Measurements from ENCODE around the gene SH3BP4. TPM values are rescaled to one million over a fixed set of nuclear protein-coding genes. Genes with fewer than 3 reads are reported as not detected.

The SH3BP4 gene
- total and polyA plus RNA-seq, 10 of the 15 experiments (the other 5 are each of a cell fraction or from before 2014, with no cell fraction given): 0.03 to 0.36 TPM; not detected in 8

- H3K79me2 ChIP-seq (ENCODE audit: control insufficient read depth, insufficient read depth, low read length): no peaks in the 10 kb centered on the region
- TF ChIP-seq FOXK2 (IDR thresholded peaks at IDR 0.05) (no peak), RAD21 (IDR thresholded peaks at IDR 0.05; ENCODE audit: insufficient read depth, low read depth, low read length) (no peak), STAT3 (IDR thresholded peaks at IDR 0.05; ENCODE audit: low read depth, low read length) (no peak), TCF7 (IDR thresholded peaks at IDR 0.05; ENCODE audit: borderline replicate concordance) (no peak), CEBPB (IDR thresholded peaks at IDR 0.05; ENCODE audit: borderline replicate concordance in 1 of 2, low read depth in 2 of 2, low read length in 2 of 2) (no peak), MEF2B (IDR thresholded peaks at IDR 0.05; ENCODE audit: partially characterized antibody, poor library complexity, severe bottlenecking) (no peak), ZZZ3 (IDR thresholded peaks at IDR 0.05; ENCODE audit: control insufficient read depth, insufficient read length, low read depth) (no peak), ZBTB11 (CRISPR knock-in tag; IDR thresholded peaks at IDR 0.05) (no peak), YY1 (IDR thresholded peaks at IDR 0.05; ENCODE audit: low read depth, low read length) (no peak), RELA (IDR thresholded peaks at IDR 0.05; ENCODE audit: borderline replicate concordance, partially characterized antibody) (no peak), ESRRA (IDR thresholded peaks at IDR 0.05; ENCODE audit: low read length) (no peak), MEF2A (IDR thresholded peaks at IDR 0.05; ENCODE audit: insufficient read depth, low read depth, low read length) (no peak)
- TF ChIP-seq, protein P1, sequence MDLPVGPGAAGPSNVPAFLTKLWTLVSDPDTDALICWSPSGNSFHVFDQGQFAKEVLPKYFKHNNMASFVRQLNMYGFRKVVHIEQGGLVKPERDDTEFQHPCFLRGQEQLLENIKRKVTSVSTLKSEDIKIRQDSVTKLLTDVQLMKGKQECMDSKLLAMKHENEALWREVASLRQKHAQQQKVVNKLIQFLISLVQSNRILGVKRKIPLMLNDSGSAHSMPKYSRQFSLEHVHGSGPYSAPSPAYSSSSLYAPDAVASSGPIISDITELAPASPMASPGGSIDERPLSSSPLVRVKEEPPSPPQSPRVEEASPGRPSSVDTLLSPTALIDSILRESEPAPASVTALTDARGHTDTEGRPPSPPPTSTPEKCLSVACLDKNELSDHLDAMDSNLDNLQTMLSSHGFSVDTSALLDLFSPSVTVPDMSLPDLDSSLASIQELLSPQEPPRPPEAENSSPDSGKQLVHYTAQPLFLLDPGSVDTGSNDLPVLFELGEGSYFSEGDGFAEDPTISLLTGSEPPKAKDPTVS (IDR thresholded peaks at IDR 0.05; ENCODE audit: low read depth, low read length): no peak
- TF ChIP-seq, protein P2, sequence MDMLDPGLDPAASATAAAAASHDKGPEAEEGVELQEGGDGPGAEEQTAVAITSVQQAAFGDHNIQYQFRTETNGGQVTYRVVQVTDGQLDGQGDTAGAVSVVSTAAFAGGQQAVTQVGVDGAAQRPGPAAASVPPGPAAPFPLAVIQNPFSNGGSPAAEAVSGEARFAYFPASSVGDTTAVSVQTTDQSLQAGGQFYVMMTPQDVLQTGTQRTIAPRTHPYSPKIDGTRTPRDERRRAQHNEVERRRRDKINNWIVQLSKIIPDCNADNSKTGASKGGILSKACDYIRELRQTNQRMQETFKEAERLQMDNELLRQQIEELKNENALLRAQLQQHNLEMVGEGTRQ (IDR thresholded peaks at IDR 0.05; ENCODE audit: borderline replicate concordance, low read depth, low read length): no peak
- TF ChIP-seq, protein P3, sequence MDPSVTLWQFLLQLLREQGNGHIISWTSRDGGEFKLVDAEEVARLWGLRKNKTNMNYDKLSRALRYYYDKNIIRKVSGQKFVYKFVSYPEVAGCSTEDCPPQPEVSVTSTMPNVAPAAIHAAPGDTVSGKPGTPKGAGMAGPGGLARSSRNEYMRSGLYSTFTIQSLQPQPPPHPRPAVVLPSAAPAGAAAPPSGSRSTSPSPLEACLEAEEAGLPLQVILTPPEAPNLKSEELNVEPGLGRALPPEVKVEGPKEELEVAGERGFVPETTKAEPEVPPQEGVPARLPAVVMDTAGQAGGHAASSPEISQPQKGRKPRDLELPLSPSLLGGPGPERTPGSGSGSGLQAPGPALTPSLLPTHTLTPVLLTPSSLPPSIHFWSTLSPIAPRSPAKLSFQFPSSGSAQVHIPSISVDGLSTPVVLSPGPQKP (IDR thresholded peaks at IDR 0.05; ENCODE audit: low read depth, low read length): no peak
- intact Hi-C loops (cut with micrococcal nuclease; ENCODE audit: unreplicated experiment) (no loop called here), in situ Hi-C loops (cut with MboI) (no loop called here)
- no peak overlapping the region for H3K4me2 ChIP-seq (ENCODE audit: control insufficient read depth, insufficient read depth)
- DNase-seq (ENCODE audit: low read depth, low spot score) (no peak), ATAC-seq (no peak), FAIRE-seq (no peak)
- H2AFZ ChIP-seq (ENCODE audit: control insufficient read depth, low read depth, low read length): no peak overlapping the region
- no peaks in the 10 kb centered on the region for H3K4me1 ChIP-seq (ENCODE audit: control insufficient read depth, insufficient read depth, low read length)
- 20% methylated on average over 11 of the region's 11 CpGs for WGBS (ENCODE audit: insufficient coverage, insufficient replicate concordance, low lambda C conversion rate, missing lambda C conversion rate)
- ChIA-PET RAD21 (ENCODE audit: unreplicated experiment) (no interaction called here), CTCF (no interaction called here), SMC1A (ENCODE audit: uncharacterized antibody, unreplicated experiment) (no interaction called here), POLR2A (no interaction called here)
- no peak overlapping the region for H3K4me3 ChIP-seq
- no peak overlapping the region for H3K27ac ChIP-seq (ENCODE audit: control insufficient read depth, insufficient read depth)
- no peaks in the 10 kb centered on the region for H3K9me3 ChIP-seq (replicated peaks; ENCODE audit: control insufficient read depth, insufficient read depth, low read length)
- no TSS peak for BruUV-seq (replicated peaks)
- H3K27me3 ChIP-seq (replicated peaks in 1 of 2; ENCODE audit: control insufficient read depth in 2 of 2, insufficient read depth in 2 of 2, low read length in 1 of 2): no peaks in the 10 kb centered on the region
- no peak overlapping the region for H3K9ac ChIP-seq (ENCODE audit: control insufficient read depth, insufficient read depth, low read length)
- H3K36me3 ChIP-seq (ENCODE audit: control insufficient read depth in 2 of 2, insufficient read depth in 2 of 2, low read length in 1 of 2): no peaks in the 10 kb centered on the region
- H4K20me1 ChIP-seq (ENCODE audit: control insufficient read depth, insufficient read depth): no peaks in the 10 kb centered on the region
Measured at GRCh38 chr2:234983011-234983726, 31.4 kb downstream of the SH3BP4 start.

Data from GM12878 (cell line).